NB4 (cell line): ENCODE results near the gene ATXN1.

Source experiments
- DNase-seq: peaks from one replicate; pipeline ENCODE4 v3.0.0; 2010; ENCODE audit warnings: low read depth
- H3K4me3 ChIP-seq: one replicate; pipeline ENCODE4 v1.5.1; 2011; ENCODE audit warnings: mild to moderate bottlenecking, low read depth, low read length, moderate library complexity
- CTCF ChIP-seq: IDR thresholded peaks from one replicate; pipeline ENCODE4 v1.5.1; 2012; ENCODE audit warnings: low read depth, low read length
- MAX ChIP-seq: IDR thresholded peaks from 2 replicates; pipeline ENCODE4 v1.6.1; 2011; ENCODE audit warnings: low read depth, low read length
- MYC ChIP-seq: IDR thresholded peaks from 2 replicates; pipeline ENCODE4 v1.6.1; 2011; ENCODE audit warnings: low read depth, low read length
- POLR2A ChIP-seq: IDR thresholded peaks from 2 replicates; pipeline ENCODE4 v1.6.1; 2011; ENCODE audit warnings: mild to moderate bottlenecking; ENCODE audit not compliant: insufficient read length; ENCODE audit errors: extremely low read depth

The ATXN1 gene

DNA sequence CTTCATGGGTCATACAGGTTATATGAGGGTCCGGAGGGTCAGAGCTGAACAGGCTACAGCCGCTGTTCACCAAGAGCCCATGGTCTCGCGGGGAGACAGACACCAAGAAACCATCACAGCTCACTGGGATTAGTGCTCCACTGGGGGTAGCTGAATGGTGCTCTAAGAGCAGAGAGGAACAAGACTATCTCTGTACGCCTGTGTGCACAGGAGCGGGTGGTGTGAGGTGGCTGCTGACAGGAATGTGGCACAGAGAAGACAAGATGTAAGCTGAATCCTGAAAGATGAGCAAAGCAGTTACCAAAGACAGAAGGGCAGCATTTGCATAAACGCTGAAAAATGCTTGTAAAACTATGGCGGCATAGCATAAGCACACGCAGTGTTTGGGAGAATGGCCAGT, 383.8 kb downstream of the ATXN1 start:
- no peak overlapping the region for H3K4me3 ChIP-seq
- TF ChIP-seq POLR2A: no peak
- TF ChIP-seq CTCF: no peak
- TF ChIP-seq MYC: no peak
- TF ChIP-seq MAX: no peak
- DNase-seq: no peak

DNA sequence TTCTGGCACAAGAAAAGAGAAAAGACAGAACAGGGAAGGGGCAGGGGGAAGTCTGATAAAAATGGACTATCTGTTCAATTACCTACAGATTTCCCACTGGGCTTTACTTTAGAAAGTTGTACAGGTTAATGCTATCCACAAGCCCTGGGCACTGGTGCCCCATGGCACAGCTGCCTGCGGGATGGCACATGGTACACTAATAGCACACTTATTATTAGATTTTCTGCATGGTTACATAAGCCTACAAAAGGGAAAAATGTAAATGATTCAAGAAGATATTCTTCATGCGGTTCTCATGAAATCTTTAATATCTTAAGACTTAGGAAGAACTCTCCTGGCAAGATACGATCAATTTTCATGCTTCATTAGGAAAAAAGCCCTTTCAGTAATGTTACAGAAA, 385.4 kb downstream of the ATXN1 start:
- no peak for DNase-seq
- H3K4me3 ChIP-seq: no peak overlapping the region
- TF ChIP-seq POLR2A (no peak), CTCF (no peak), MYC (no peak), MAX (no peak)

DNA sequence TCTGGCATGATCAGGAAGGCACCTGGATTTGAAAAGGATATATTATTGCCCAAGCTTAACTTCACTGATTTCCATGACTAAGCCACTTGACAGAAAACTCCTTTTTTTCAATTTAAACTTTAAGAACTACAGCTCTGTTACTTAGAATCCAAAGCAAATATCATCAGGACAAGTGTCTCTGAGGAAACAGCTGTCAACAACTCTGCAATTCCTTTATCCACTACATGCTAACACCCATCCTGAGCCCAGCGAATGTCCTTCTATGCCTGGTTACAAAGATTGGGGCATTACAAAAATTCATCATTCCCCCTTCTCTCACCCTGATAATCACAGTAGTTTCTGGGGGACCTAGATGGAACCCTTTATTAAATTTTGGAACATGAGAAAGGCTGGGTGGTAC, 386.1 kb downstream of the ATXN1 start:
- no peak for TF ChIP-seq POLR2A
- TF ChIP-seq CTCF: no peak
- TF ChIP-seq MYC: no peak
- no peak for TF ChIP-seq MAX
- DNase-seq: no peak
- no peak overlapping the region for H3K4me3 ChIP-seq

DNA sequence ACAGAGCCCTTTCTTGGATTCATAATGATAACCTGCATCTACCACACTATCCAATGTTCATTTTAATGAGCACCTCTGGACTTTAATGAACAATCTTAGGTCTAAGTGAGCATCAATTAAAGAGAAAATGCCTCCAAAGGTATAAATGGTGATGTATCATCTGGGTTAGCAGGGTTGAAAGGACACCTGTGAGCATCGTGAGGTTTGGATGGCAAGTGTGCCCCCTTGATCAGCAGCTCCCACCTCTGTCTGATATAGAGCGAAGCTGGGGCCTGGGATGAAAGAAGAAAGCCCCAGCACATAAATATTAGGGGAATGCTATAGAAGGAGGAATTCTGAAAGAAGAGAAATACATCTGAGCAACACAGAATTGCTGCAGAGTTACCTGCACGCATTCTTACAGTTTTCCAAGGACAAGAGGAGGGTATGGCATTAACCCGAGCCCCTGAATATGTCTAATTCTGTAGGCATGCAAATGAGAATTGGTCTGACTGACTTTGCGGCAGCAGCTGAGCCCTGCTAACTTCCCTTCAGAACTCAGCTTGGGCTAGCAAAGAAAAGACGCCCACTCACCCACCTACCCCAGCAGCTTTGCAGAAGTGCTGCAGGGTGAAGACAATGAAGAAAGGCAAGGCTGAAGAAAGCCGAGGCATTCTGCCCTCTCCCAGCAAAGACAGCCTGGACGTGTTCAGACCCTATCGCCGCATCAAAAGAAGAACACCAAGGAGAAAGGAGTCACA, 386.6 kb downstream of the ATXN1 start:
- peak; percentile 26 for DNase-seq
- H3K4me3 ChIP-seq: no peak overlapping the region
- TF ChIP-seq MAX (no peak), POLR2A (no peak), MYC (no peak), CTCF (no peak)

DNA sequence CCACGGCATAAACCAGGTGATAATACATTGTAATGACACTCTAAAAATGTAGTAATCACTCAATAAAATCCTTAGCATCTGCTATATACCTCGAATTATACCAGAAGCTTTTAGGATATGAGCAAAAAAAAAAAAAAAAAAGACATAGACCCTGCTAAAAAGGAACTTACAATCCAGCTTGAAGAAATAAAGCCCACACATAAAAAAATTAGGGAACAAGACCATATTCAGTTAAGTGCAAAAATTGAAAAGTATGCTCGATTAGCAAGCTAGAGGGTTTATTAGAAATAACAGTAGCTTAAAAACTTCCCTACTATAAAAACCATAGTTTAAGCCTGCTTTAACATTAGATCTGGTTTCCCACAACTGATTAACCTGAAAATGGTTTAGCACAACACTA, 387.2 kb downstream of the ATXN1 start:
- no peak for DNase-seq
- TF ChIP-seq MYC: no peak
- no peak for TF ChIP-seq POLR2A
- TF ChIP-seq MAX: no peak
- TF ChIP-seq CTCF: no peak
- no peak overlapping the region for H3K4me3 ChIP-seq
